ENCODE data around the gene ASZ1.

DNA sequence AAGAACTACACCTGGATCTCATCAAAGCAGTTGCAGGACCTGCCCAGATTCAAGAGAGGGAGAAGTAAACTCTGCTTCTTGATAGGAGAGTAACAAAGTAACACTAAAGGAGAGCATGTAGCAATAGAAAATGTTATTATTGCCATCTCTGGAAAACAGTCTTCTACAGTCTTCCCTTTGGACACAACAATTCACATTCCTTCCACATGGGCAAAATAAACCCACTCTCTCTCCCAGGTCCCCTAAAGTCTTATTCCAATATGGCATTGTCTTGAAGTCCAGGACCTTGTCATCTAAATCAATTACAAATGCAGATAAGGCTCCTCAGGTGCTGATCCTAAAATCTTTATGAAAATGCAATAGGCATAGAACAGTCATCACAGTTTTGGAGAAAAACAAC, 94.1 kb downstream of the ASZ1 start:
- no peak for TF ChIP-seq POLR2AphosphoS5 (IDR thresholded peaks at IDR 0.05)
- TF ChIP-seq, protein P1, sequence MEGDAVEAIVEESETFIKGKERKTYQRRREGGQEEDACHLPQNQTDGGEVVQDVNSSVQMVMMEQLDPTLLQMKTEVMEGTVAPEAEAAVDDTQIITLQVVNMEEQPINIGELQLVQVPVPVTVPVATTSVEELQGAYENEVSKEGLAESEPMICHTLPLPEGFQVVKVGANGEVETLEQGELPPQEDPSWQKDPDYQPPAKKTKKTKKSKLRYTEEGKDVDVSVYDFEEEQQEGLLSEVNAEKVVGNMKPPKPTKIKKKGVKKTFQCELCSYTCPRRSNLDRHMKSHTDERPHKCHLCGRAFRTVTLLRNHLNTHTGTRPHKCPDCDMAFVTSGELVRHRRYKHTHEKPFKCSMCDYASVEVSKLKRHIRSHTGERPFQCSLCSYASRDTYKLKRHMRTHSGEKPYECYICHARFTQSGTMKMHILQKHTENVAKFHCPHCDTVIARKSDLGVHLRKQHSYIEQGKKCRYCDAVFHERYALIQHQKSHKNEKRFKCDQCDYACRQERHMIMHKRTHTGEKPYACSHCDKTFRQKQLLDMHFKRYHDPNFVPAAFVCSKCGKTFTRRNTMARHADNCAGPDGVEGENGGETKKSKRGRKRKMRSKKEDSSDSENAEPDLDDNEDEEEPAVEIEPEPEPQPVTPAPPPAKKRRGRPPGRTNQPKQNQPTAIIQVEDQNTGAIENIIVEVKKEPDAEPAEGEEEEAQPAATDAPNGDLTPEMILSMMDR (IDR thresholded peaks at IDR 0.05; ENCODE audit: poor library complexity, severe bottlenecking): no peak
- TF ChIP-seq SMC3 (conservative IDR thresholded peaks at IDR 0.05; ENCODE audit: poor library complexity): no peak
- no peak for TF ChIP-seq TAF1 (IDR thresholded peaks at IDR 0.05; ENCODE audit: low read depth)
- TF ChIP-seq EZH2 (IDR thresholded peaks at IDR 0.05; ENCODE audit: borderline replicate concordance, insufficient read depth, low read length, poor library complexity, severe bottlenecking): no peak
- no peak for TF ChIP-seq MXI1 (conservative IDR thresholded peaks at IDR 0.05; ENCODE audit: poor library complexity, severe bottlenecking)

Data from neural cell (in vitro differentiated cells).